Astrocyte (in vitro differentiated cells and primary cell): Measurements from ENCODE around the gene PEX7.

ENCODE experiments used
- CTCF ChIP-seq: IDR thresholded peaks from 2 replicates; pipeline ENCODE4 v1.5.1; 2011; ENCODE audit warnings: low read depth, mild to moderate bottlenecking, inconsistent platforms, low read length, moderate library complexity; ENCODE audit not compliant: insufficient read depth
- EZH2 ChIP-seq: IDR thresholded peaks from 2 replicates; pipeline ENCODE4 v1.6.1; 2012; ENCODE audit warnings: mild to moderate bottlenecking, low read length, inconsistent platforms; ENCODE audit not compliant: insufficient read depth

DNA sequence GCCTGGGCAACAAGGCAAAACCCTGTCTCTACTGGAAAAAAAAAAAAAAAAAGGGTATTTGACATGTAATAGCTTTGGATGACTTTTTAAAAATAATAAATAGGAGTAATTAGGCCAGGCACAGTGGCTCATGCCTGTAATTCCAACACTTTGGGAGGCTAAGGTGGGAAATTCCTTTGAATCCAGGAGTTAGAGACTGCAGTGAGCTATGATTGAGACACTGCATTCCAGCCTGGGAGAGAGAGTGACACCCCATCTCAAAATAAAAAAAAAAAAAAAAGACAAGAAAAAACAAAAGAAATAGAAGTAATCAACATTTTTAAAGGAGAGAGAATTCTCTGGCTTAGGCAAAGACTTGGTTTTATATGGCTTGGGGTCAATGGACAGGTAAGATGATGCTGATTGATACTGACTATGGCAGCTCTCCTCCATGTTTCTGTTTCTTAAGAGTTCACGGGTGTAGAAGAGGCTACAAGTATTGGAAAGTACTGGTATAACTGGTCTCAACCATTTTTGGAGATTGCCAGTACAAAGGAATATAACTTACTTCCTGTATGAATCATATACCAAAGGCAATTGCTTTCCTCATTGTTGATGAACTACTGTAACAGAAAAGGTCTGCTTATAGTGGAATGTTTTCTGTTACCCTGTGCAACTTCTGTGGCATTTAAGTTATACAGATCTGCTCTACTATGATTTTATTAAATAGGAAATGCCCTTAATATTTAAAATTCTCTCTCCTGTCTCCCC lies 40.2 kb upstream of the PEX7 start:
- TF ChIP-seq CTCF (no peak), EZH2 (no peak)
